T-helper 17 cell (primary cell): ENCODE data around the gene MAMSTR. TPM values are rescaled to one million over a fixed set of nuclear protein-coding genes. Genes with fewer than 3 reads are reported as not detected.

Source experiments
- ATAC-seq: fragments of 150-1000 bp; cut with Tn5 transposase; 2 replicates; pipeline ENCODE4 v1.10.0; 2021; ENCODE audit warnings: mild to moderate bottlenecking, moderate library complexity
- DNase-seq, 3 donors: peaks; one replicate each; pipeline versions ENCODE4 v3.0.0 to v3.0.0-alpha.2; 2020 to 2021
- H3K9me3 ChIP-seq: one replicate; pipeline ENCODE4 v1.7.0; 2013; ENCODE audit warnings: low read length, mild to moderate bottlenecking; ENCODE audit not compliant: control insufficient read depth, poor library complexity, severe bottlenecking
- H3K27ac Mint-ChIP-seq: one replicate; pipeline ENCODE4 v1.8.0; 2022; ENCODE audit warnings: mild to moderate bottlenecking, moderate library complexity, mixed read lengths
- H3K27me3 Mint-ChIP-seq: one replicate; pipeline ENCODE4 v1.8.0; 2022; ENCODE audit warnings: mixed read lengths
- H3K36me3 Mint-ChIP-seq: one replicate; pipeline ENCODE4 v1.8.0; 2022; ENCODE audit warnings: low read depth, mixed read lengths
- H3K4me1 Mint-ChIP-seq: one replicate; pipeline ENCODE4 v1.8.0; 2022; ENCODE audit warnings: mild to moderate bottlenecking, mixed read lengths
- H3K4me3 Mint-ChIP-seq: one replicate; pipeline ENCODE4 v1.8.0; 2022; ENCODE audit warnings: mild to moderate bottlenecking, moderate library complexity, mixed read lengths
- total RNA-seq, 4 donors: library from RNA in 2 of 4; stranded (reverse) in 2 of 4; gene quantifications; one replicate each; pipeline ENCODE4 v1.2.3 and lab custom pipeline; 2022 to 2026

Gene MAMSTR
- total RNA-seq, 2 donors from 2014 or later = 0.42 to 0.60 TPM

DNA sequence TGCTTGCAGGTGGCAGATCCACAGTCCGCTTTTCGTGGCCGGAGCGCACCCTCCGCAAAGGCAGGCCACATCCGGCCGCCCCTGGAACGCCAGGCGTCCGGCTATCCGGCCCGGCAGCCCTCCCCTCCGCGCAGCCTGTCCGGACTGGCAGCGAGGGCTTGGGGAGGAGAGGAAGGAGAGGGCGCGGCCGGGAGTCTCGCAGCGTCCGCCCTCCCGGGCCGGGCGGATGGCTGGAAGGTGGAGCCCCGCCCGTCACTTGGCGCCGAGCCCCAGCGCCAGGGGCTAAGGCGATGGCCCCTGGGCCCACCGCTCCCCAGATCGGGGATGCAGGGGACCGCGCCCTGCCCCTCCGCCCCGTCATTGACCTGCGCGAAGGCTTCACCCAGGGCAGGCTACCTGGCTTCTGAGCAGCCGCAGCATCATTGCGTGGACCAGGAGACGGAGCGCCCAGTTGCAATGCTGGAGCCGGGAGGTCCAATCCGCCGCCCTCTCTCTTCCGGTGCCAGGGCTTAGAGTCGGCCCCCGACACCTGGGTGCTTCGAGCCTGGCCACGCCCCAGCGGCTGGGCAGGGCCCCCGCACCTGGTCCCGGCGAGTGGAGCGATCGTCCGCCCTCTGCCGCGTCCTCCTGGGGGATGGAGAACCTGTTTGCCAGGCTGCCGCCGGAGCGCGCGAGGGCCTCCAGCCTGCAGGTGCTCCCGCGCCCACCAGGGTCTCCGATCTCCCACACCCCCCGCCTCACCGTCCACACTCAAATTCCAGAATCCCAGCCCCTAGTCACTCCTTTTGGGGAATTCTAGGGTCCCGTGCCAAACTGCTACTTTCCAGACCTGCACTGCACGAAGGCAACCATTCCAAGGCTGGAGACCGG is 33.2 kb upstream of the MAMSTR start, which contains the start of gene FUT1:
Gene FUT1, minus strand, starts transcription at position 146 of the 870 bp plus-strand sequence. CDS start 1,360 bp downstream, outside the sequence.
- DNase-seq = peak in 2 of 3 donors; percentile 24 to 28

DNA sequence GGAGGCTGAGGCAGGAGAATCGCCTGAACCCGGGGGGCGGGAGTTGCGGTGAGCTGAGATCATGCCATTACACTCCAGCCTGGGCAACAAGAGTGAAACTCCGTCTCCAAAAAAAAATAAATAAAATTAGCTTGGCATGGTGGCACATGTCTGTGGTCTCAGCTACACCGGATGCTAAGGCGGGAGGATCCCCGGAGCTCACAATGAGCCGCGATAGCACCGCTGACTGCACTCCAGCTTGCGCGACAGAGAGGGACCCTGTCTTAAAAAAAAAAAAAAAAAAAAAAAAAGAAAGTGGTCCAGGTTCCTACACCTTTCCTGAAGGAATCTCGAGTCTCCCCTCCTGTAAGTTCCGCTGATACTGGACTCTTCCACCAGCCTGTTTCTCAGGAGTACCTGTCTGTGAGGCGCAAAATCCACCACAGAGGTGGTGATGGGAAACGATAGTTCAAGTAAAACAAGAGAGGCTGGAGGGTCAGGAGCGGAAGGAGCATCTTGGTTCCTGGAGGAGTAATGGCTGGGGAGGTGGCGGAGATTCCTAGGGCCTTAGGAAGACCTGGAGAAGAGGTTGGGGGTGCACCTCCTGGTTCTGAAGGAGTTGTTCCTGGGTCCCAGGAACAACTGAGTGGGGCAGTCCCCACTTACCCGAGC is 32.4 kb upstream of the MAMSTR start:
- no peaks in the 10 kb centered on the region for H3K36me3 Mint-ChIP-seq
- H3K27ac Mint-ChIP-seq = peak overlapping the region; percentile 51
- no peak for DNase-seq
- H3K4me1 Mint-ChIP-seq = peaks cover 10% of the 10 kb centered on the region
- H3K4me3 Mint-ChIP-seq = peak overlapping the region; percentile 87
- H3K9me3 ChIP-seq = no peaks in the 10 kb centered on the region
- peak; percentile 29 for ATAC-seq
- peaks cover 12% of the 10 kb centered on the region for H3K27me3 Mint-ChIP-seq

More for the DNA sequence above, 33.2 kb upstream of the MAMSTR start, which contains the start of gene FUT1:
- H3K4me1 Mint-ChIP-seq = peaks cover 10% of the 10 kb centered on the region
- ATAC-seq = peak; percentile 77
- H3K4me3 Mint-ChIP-seq = peak within 1 kb of the TSS; percentile 87
- no peaks in the 10 kb centered on the region for H3K9me3 ChIP-seq
- H3K27ac Mint-ChIP-seq = peak within 1 kb of the TSS; percentile 51
- H3K36me3 Mint-ChIP-seq = no peaks in the 10 kb centered on the region
- peaks cover 12% of the 10 kb centered on the region for H3K27me3 Mint-ChIP-seq

DNA sequence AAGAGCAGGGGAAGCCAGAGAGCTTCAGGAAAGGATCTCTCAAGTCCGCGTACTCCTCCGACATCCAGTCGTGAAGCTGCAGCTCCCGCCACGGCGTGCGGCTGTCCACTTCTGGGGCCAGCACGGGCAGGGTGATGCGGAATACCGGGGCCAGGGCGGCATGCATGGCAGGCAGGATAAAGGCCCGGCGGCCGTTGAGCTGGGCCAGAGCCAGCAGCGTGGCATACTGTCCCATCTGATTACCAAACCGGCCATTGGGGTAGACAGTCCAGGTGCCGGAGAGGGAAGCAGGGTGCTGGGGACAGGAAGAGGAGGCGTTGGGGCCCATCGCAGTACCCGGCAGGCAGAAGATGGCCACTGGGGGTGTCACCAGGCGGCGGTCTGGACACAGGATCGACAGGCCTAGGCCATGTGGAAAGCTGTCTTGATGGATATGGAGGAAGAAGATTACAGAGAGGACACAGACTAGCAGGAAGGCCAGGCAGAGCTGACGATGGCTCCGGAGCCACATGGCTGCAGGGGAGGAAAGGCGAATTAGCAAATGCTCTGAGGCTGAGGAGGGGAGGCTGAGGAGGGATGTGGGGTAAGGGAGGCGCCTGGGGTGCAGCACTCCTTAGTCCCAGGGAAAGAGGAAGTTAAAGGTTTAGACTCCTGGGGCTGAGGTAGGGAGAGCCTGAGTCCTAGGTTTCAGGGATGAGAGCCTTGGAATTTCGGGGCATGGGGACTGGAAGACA is 31.4 kb upstream of the MAMSTR start:
- H3K4me1 Mint-ChIP-seq = peaks cover 12% of the 10 kb centered on the region
- peaks cover 12% of the 10 kb centered on the region for H3K27me3 Mint-ChIP-seq
- H3K27ac Mint-ChIP-seq = peak overlapping the region; percentile 51
- H3K9me3 ChIP-seq = no peaks in the 10 kb centered on the region
- H3K36me3 Mint-ChIP-seq = no peaks in the 10 kb centered on the region
- peak overlapping the region; percentile 79 for H3K4me3 Mint-ChIP-seq
- ATAC-seq (no peak), DNase-seq (no peak)

DNA sequence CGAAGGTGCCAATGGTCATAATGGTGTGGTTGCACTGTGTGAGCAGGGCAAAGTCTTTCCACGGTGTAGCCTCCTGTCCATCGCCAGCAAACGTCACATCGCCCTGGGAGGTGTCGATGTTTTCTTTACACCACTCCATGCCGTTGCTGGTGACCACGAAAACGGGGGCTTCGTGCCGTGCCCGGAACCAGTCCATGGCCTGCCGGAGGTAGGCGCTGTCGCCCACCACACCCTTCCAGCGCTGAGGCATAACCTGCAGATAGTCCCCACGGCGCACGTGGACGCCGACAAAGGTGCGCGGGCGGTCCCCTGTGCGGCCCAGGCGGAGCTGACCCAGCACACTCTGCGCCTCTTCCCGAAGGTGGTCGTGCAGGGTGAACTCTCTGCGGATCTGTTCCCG is 30.8 kb upstream of the MAMSTR start:
- Mint-ChIP-seq H3K27me3 (peaks cover 12% of the 10 kb centered on the region), H3K4me3 (no peak overlapping the region), H3K36me3 (no peaks in the 10 kb centered on the region), H3K27ac (peak overlapping the region; percentile 51), H3K4me1 (peaks cover 13% of the 10 kb centered on the region)
- H3K9me3 ChIP-seq = no peaks in the 10 kb centered on the region
- DNase-seq = no peak
- ATAC-seq = no peak

DNA sequence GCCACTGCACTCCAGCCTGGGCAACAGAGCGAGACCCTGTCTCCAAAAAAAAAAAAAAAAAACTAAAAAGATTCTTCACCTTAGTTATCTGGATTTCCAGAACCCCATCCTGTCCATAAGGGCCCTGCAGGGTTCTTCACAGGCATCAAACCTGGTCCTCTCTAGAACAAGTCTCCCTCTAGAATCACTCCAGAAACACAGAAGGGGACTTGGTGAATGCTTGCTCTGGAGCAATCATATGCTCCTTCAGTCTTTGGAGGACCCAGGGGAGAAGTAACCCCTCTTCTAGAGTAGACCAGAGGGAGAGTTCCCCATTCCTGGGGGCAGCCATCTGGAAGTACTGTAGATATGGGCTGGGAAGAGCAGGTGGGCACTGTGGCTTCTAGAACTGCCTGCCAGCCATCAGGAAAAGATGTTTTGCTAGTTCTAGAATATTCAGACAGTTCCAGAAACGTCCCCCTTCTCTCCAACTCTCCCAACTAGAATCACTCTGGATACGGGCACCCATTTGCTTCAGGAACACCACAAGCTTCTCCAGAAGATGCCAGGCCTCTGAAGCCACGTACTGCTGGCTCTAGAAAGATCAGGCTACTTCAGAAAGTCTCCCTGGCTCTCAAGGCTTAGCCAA is 30.2 kb upstream of the MAMSTR start:
- H3K36me3 Mint-ChIP-seq = no peaks in the 10 kb centered on the region
- peaks cover 12% of the 10 kb centered on the region for H3K27me3 Mint-ChIP-seq
- H3K4me3 Mint-ChIP-seq = no peak overlapping the region

DNA sequence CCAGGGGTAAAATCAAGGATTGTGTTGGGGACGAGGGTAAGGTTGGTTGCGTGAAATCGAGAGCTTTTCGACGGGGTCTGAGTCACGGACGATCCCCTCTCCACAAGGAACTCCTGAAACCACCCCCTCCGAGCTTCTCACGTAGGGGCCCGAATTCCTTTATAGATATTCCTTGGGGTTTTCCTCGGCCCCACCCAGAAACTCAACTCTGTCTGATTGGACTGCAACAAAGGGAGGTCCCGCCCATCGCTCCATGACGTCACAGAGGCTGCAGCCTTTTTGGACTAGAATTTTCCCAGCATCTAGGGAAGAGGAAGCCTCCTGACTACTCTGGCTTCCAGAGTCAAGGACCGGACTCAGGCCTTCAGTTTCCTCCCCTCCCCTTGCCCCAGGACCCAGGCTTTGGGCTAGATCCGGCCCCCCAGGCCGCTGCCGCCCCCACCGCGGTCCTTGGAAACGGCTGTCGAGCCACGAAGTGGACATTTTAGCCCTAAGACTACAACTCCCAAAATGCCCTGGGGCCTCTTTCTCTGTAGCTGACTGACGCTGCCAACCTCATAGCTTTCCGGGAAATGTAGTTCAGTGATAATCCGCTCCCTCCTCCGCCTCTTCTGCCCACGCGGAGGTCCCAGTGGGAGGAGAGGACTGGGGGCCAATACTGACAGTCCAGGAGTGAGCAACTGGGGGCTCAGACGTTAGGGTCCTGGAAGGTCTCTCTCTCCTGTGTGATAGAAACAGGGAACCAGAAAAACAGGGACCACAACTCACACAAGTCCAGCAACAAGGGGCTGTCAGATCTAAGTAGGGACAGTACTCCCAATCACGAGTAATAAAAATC is 27.4 kb upstream of the MAMSTR start, which contains the start of gene IZUMO1:
Gene IZUMO1, minus strand, starts transcription at position 172 of the 838 bp plus-strand sequence. CDS start 1,050 bp downstream, outside the sequence.
- H3K27ac Mint-ChIP-seq = no peak within 1 kb of the TSS
- peak within 1 kb of the TSS; percentile 50 for H3K4me3 Mint-ChIP-seq
- H3K27me3 Mint-ChIP-seq = no peaks in the 10 kb centered on the region

More for the DNA sequence above, 30.2 kb upstream of the MAMSTR start:
- DNase-seq (no peak), ATAC-seq (no peak)
- Mint-ChIP-seq H3K4me1 (peaks cover 13% of the 10 kb centered on the region), H3K27ac (no peak overlapping the region)
- no peaks in the 10 kb centered on the region for H3K9me3 ChIP-seq

DNA sequence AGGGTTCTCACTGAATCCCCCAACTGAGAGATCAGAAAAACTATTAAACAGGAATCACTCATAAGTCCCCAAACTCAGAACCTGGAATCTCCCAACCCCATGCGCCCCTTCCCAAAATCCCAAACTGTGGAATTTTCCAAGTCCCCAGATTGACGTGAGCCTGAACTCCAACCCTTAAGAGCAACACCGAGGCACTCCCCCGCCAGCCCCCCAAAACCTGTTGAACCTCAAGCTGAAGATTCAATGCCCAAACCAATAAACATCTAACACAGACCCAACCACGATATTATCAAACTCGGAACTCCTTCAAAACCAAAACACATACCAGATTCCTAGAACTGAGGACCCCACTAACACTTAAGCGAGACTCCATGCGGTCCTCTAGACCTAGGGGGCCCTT is 26.6 kb upstream of the MAMSTR start:
- peaks cover 6% of the 10 kb centered on the region for H3K4me1 Mint-ChIP-seq
- H3K27me3 Mint-ChIP-seq = no peaks in the 10 kb centered on the region
- H3K4me3 Mint-ChIP-seq = no peak overlapping the region
- no peak for ATAC-seq
- H3K36me3 Mint-ChIP-seq = no peaks in the 10 kb centered on the region
- DNase-seq = no peak
- no peak overlapping the region for H3K27ac Mint-ChIP-seq
- no peaks in the 10 kb centered on the region for H3K9me3 ChIP-seq

More for the DNA sequence above, 27.4 kb upstream of the MAMSTR start, which contains the start of gene IZUMO1:
- peaks cover 4% of the 10 kb centered on the region for H3K4me1 Mint-ChIP-seq
- DNase-seq = peak in 1 of 3 donors; percentile 43
- H3K36me3 Mint-ChIP-seq = no peaks in the 10 kb centered on the region
- no peaks in the 10 kb centered on the region for H3K9me3 ChIP-seq
- ATAC-seq = peak; percentile 79

DNA sequence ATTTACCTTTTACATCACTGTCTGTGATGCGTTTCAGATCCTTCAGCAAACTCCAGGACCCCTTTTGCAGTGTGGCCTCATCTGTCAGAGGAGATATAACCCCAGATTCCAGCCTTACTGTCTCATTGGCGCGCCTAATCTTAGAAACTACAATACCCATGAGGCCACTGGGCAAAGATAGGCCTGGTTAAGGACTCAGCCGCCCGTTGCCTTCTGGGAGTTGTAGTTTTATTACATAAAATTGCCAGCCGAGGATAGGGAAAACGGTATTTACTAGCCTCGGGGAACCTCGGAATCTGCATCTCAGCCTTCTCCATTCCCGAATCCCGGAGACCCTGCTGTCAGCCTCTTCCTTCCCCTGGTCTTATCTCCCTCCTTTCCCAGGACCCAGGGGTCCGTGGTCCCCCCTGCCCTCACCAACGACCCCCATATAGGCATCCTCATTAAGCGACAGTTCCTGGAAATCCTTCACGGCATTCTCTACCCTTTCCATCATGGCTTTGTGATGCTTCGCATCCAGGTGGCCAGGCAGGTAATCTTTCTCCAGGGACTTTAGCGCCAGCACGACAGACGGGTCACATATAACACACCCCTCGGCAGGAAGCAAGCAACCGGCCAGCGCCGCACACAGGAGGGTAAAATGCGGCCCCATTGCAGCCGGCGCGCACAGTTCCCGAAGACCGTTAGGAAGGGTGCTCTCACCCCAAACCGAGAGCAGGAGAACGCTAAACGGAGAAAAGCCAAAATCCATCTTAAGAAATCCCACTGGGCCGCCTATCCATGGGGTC is 25.9 kb upstream of the MAMSTR start:
- no peaks in the 10 kb centered on the region for H3K9me3 ChIP-seq
- H3K4me1 Mint-ChIP-seq = peaks cover 9% of the 10 kb centered on the region
- H3K27me3 Mint-ChIP-seq = no peaks in the 10 kb centered on the region
- DNase-seq (peak in 1 of 3 donors; percentile 43), ATAC-seq (peak; percentile 84)
- no peak overlapping the region for H3K4me3 Mint-ChIP-seq
- H3K36me3 Mint-ChIP-seq = no peaks in the 10 kb centered on the region
- H3K27ac Mint-ChIP-seq = no peak overlapping the region

DNA sequence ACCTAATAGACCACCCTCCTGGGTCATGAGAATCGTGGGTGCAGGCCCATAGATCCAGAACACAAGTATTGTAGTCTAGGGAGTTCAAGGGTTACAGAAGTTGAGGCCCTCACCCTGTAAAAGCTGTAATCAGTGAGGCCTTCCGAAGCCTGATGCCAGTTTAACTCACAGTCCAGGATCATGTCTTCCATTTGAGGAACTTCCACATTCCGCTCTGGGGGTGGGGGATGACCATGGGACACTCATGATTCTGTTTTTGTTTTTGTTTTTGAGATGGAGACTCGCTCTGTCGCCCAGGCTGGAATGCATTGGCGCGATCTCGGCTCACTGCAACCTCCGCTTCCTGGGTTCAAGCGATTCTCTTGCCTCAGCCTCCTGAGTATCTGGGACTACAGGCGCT is 22.6 kb upstream of the MAMSTR start:
- DNase-seq = no peak
- no peaks in the 10 kb centered on the region for H3K36me3 Mint-ChIP-seq
- no peak overlapping the region for H3K4me3 Mint-ChIP-seq
- H3K4me1 Mint-ChIP-seq = peaks cover 17% of the 10 kb centered on the region
- H3K27ac Mint-ChIP-seq = no peak overlapping the region
- no peak for ATAC-seq
- H3K9me3 ChIP-seq = no peaks in the 10 kb centered on the region
- no peaks in the 10 kb centered on the region for H3K27me3 Mint-ChIP-seq

DNA sequence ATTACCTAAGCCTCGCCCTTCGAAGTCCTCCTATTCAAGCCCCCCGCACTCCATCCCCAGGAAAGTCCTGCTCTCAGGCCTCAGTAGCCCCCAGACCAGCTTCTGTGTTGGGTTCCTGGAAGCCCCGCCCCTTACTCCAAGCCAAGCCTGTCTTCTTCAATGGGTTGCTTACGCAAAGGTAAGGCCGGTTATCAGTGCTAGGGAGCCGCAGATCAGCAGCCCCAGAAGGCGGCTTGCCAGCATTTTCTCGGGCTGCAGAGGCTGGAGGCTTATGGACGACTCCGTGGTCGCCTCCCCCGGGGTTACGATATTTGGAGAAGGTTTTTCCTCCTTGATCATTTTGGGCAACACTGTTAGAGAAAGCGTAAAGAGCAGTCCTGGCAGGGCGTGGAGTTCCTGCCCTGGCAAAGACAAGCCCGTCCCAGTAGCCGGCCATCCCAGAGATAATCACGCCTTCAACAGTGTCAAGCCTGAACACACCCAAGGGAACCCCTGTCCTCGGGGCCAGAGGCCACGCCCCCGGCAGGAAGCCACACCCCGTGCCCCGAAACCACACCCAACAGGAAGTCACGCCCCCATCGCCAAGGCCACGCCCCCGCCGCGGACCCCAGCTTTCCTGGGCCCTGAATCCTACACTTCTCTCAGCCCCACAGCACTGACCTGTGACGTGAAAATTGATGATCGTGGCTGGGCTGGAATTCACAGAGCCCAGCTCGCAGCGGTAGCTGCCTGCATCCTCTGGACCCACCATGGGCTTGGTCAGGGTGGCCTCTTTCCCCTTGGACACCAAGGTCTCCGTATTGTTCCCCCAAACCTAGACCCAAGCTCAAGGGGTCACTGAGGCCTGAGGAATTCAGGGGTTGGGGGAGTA is 21.8 kb upstream of the MAMSTR start:
- DNase-seq (no peak), ATAC-seq (no peak)
- Mint-ChIP-seq H3K36me3 (no peaks in the 10 kb centered on the region), H3K27ac (no peak overlapping the region), H3K4me3 (peak overlapping the region; percentile 41), H3K27me3 (no peaks in the 10 kb centered on the region), H3K4me1 (peaks cover 17% of the 10 kb centered on the region)
- H3K9me3 ChIP-seq = no peaks in the 10 kb centered on the region
